ENCODE measurements around the gene CFAP92.

DNA sequence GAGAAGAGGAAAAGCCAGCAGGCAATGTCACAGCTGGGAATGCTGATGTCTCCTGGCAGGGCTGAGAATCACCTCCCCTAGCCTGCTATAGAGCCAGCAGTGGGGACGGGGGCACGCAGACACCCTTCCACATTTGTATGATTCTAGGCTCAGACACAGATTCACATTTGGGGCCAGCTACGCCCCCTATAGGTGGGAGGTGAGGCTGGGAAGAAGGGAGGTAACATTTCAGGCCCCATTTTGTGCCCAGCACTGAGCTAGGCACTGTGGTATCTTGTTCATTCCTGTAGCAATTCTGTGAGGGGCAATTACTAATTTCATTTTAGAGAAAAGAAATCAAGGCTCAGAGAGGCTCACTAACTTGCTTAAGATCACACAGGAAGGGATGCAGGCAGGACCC lies 130.3 kb downstream of the CFAP92 start:
- TF ChIP-seq, protein P1, sequence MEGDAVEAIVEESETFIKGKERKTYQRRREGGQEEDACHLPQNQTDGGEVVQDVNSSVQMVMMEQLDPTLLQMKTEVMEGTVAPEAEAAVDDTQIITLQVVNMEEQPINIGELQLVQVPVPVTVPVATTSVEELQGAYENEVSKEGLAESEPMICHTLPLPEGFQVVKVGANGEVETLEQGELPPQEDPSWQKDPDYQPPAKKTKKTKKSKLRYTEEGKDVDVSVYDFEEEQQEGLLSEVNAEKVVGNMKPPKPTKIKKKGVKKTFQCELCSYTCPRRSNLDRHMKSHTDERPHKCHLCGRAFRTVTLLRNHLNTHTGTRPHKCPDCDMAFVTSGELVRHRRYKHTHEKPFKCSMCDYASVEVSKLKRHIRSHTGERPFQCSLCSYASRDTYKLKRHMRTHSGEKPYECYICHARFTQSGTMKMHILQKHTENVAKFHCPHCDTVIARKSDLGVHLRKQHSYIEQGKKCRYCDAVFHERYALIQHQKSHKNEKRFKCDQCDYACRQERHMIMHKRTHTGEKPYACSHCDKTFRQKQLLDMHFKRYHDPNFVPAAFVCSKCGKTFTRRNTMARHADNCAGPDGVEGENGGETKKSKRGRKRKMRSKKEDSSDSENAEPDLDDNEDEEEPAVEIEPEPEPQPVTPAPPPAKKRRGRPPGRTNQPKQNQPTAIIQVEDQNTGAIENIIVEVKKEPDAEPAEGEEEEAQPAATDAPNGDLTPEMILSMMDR (conservative IDR thresholded peaks at IDR 0.05; ENCODE audit: low read depth, low read length), result peak; percentile 35; the same call in 1 of the 2 replicates
- TF ChIP-seq EZH2phosphoT487 (IDR thresholded peaks at IDR 0.05; ENCODE audit: borderline replicate concordance, low read length), result no peak
- no peak for TF ChIP-seq EZH2 (IDR thresholded peaks at IDR 0.05; ENCODE audit: low read length, unreplicated experiment)
